ENCODE results near the gene LIPM.

Gene LIPM

GRCh38 chr10:88841316-88842111, 39.0 kb downstream of the LIPM start:
- DNase-seq: no peak

- DNase-seq: no peak
These were observed 40.6 kb downstream of the LIPM start for GRCh38 chr10:88843171-88843570.

- no peak for DNase-seq
These were observed 46.0 kb downstream of the LIPM start for GRCh38 chr10:88848499-88848898.

- no peak for DNase-seq
These were observed 46.7 kb downstream of the LIPM start for GRCh38 chr10:88849234-88849633.

GRCh38 chr10:88850712-88851111, 48.2 kb downstream of the LIPM start:
- no peak for DNase-seq

GRCh38 chr10:88851706-88852105, 49.2 kb downstream of the LIPM start, which contains the start of gene ANKRD22:
TSS of gene ANKRD22 (minus strand) at chr10:88851844. CDS start at chr10:88851607, 237 bp downstream.
- no peak for DNase-seq

GRCh38 chr10:88852327-88852726, 49.8 kb downstream of the LIPM start:
- no peak for DNase-seq

- DNase-seq: no peak
These were observed 50.8 kb downstream of the LIPM start for GRCh38 chr10:88853155-88853881.

- no peak for DNase-seq
These were observed 52.2 kb downstream of the LIPM start for GRCh38 chr10:88854684-88855083.

- DNase-seq: no peak
These were observed 55.3 kb downstream of the LIPM start for GRCh38 chr10:88857831-88858230.

GRCh38 chr10:88858491-88858890, 56.0 kb downstream of the LIPM start:
- no peak for DNase-seq

GRCh38 chr10:88861036-88861435, 58.5 kb downstream of the LIPM start:
- DNase-seq: no peak

GRCh38 chr10:88865281-88865876, 62.8 kb downstream of the LIPM start:
- DNase-seq: no peak

GRCh38 chr10:88866454-88866853, 63.9 kb downstream of the LIPM start:
- no peak for DNase-seq

GRCh38 chr10:88870089-88870488, 67.6 kb downstream of the LIPM start:
- no peak for DNase-seq
